A673 (cell line): ENCODE results near the gene CFAP73.

ENCODE experiments used
- EZH2 ChIP-seq: fragments of 200-600 bp; sonication (generic); IDR thresholded peaks from 2 replicates; pipeline ENCODE4 v1.6.1; 2017; ENCODE audit warnings: borderline replicate concordance, low read depth, mild to moderate bottlenecking, mixed read lengths, antibody characterized with exemption, low read length; ENCODE audit not compliant: poor library complexity, severe bottlenecking
- TF ChIP-seq, protein P1 (sequence below): fragments of 300-800, 200-600 bp; sonication (generic); conservative IDR thresholded peaks from 2 replicates; pipeline ENCODE4 v1.5.1; 2017; ENCODE audit warnings: low read depth, mild to moderate bottlenecking, antibody characterized with exemption, low read length, moderate library complexity, mixed read lengths

DNA sequence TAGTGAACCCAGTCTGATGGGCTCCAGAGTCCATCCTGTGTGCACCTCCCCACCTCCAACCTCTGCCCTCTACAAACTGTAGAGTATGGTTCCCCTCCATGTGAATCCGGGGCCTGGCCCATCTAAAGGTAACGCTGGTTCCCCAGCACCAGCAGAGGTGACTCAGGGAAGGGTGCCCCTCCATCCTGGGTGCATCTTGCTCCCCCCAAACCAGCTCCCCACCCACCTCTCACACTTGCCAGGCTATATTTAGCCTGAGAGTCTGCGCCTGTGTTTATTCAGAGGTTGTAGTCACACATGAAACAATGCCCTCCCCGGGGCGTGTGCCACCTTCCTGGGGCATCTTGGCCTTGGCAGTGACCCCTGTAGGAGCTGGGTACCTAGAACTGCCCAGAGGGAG lies 40.2 kb upstream of the CFAP73 start:
- TF ChIP-seq, protein P1, sequence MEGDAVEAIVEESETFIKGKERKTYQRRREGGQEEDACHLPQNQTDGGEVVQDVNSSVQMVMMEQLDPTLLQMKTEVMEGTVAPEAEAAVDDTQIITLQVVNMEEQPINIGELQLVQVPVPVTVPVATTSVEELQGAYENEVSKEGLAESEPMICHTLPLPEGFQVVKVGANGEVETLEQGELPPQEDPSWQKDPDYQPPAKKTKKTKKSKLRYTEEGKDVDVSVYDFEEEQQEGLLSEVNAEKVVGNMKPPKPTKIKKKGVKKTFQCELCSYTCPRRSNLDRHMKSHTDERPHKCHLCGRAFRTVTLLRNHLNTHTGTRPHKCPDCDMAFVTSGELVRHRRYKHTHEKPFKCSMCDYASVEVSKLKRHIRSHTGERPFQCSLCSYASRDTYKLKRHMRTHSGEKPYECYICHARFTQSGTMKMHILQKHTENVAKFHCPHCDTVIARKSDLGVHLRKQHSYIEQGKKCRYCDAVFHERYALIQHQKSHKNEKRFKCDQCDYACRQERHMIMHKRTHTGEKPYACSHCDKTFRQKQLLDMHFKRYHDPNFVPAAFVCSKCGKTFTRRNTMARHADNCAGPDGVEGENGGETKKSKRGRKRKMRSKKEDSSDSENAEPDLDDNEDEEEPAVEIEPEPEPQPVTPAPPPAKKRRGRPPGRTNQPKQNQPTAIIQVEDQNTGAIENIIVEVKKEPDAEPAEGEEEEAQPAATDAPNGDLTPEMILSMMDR, result no peak
- TF ChIP-seq EZH2, result no peak
